NCI-H774 (cell line): ENCODE results near the gene HBB.
"Not testable (repeated sequence)": the region's sequence is repeated elsewhere in the genome, so short reads cannot be mapped to it uniquely, and the experiment has no call there.

Experiments used
- DNase-seq: peaks from one replicate; lab custom pipeline; 2025; lab: John Stamatoyannopoulos, UW

HBB gene

GRCh38 chr11:5226732-5227310 is at the start of gene HBB:
Gene HBB, minus strand, starts transcription at chr11:5227071. Its CDS starts 50 bp downstream, at chr11:5227021.
- no peak for DNase-seq

- no peak for DNase-seq
These were observed 48.7 kb upstream of the HBB start for GRCh38 chr11:5275369-5276110.

- DNase-seq, result no peak
These were observed 47.5 kb upstream of the HBB start for GRCh38 chr11:5274395-5274794.

GRCh38 chr11:5272395-5273017 is 45.6 kb upstream of the HBB start:
- no peak for DNase-seq

GRCh38 chr11:5269715-5270147 is 42.9 kb upstream of the HBB start, which contains the start of gene HBE1:
Gene HBE1, minus strand, starts transcription at chr11:5269945. Its CDS starts 55 bp downstream, at chr11:5269890.
- no peak for DNase-seq

- DNase-seq, result no peak
These were observed 40.2 kb upstream of the HBB start for GRCh38 chr11:5267033-5267563.

GRCh38 chr11:5266609-5267008 is 39.7 kb upstream of the HBB start:
- no peak for DNase-seq

- no peak for DNase-seq
These were observed 39.0 kb upstream of the HBB start for GRCh38 chr11:5265832-5266231.

GRCh38 chr11:5258543-5259262 is 31.8 kb upstream of the HBB start:
- DNase-seq, result no peak

GRCh38 chr11:5257296-5257695 is 30.4 kb upstream of the HBB start:
- DNase-seq, result no peak

- DNase-seq, result not testable (repeated sequence)
These were observed 28.0 kb upstream of the HBB start, which contains the start of gene HBG2 for GRCh38 chr11:5254646-5255413. Gene HBG2, minus strand, starts transcription at chr11:5254781. Its CDS starts 53 bp downstream, at chr11:5254728.

GRCh38 chr11:5254023-5254422 is 27.2 kb upstream of the HBB start:
- not testable (repeated sequence) for DNase-seq

GRCh38 chr11:5253440-5253839 is 26.6 kb upstream of the HBB start:
- DNase-seq, result not testable (repeated sequence)

- no peak for DNase-seq
These were observed 26.0 kb upstream of the HBB start for GRCh38 chr11:5252919-5253265.

GRCh38 chr11:5252192-5252918 is 25.5 kb upstream of the HBB start:
- no peak for DNase-seq

GRCh38 chr11:5251746-5252145 is 24.9 kb upstream of the HBB start:
- DNase-seq, result no peak

GRCh38 chr11:5250543-5251204 is 23.8 kb upstream of the HBB start:
- no peak for DNase-seq

GRCh38 chr11:5249807-5250396 is 23.0 kb upstream of the HBB start, which contains the start of gene HBG1:
Gene HBG1, minus strand, starts transcription at chr11:5249857. Its CDS starts 53 bp downstream, at chr11:5249804.
- DNase-seq, result not testable (repeated sequence)

- not testable (repeated sequence) for DNase-seq
These were observed 21.6 kb upstream of the HBB start for GRCh38 chr11:5248498-5248897.
